HCT116 (cell line): ENCODE data around the gene CFAP46. TPM values are rescaled to one million over a fixed set of nuclear protein-coding genes. Genes with fewer than 3 reads are reported as not detected.

Experiments used
- ATAC-seq: fragments of 200-7000 bp; cut with Tn5 transposase; 2 replicates; pipeline ENCODE4 v1.9.1; 2020; ENCODE audit warnings: mild to moderate bottlenecking, moderate library complexity
- BruUV-seq: library from RNA; stranded (reverse); fragments of 400-500 nt; replicated peaks from 2 replicates; lab custom pipeline; 2021; lab: Mats Ljungman, UMichigan
- CTCF ChIA-PET: fragments of 300-600 bp; sonication (Branson Sonifier 250); formaldehyde crosslinking; loops from one replicate; lab custom pipeline; 2021; ENCODE audit warnings: antibody characterized with exemption; lab: Charles Lee
- POLR2A ChIA-PET: fragments of 300-600, 350-600 bp; sonication (Branson Sonifier 250); formaldehyde crosslinking; loops from one replicate; lab custom pipeline; 2021; ENCODE audit warnings: antibody characterized with exemption; lab: Charles Lee
- RAD21 ChIA-PET, 2 experiments: fragments of 300-600 bp; sonication (Branson Sonifier 250); formaldehyde crosslinking; loops; one replicate each; lab custom pipeline; 2023; ENCODE audit warnings: low total read pairs in 2 of 2; ENCODE audit not compliant: uncharacterized antibody in 2 of 2, unreplicated experiment in 2 of 2, low non-redundant PET in 1 of 2; lab: Charles Lee
- DNase-seq: peaks from one replicate; pipeline ENCODE4 v3.0.0-alpha.2; 2010; ENCODE audit warnings: low read depth, low spot score
- H2AFZ ChIP-seq: fragments of 200-600 bp; shearing (Covaris generic), sonication (generic); 2 replicates; pipeline ENCODE4 v1.6.1; 2017; ENCODE audit warnings: low read depth, mixed run types, mixed read lengths, antibody characterized with exemption, low read length; ENCODE audit not compliant: poor library complexity, severe bottlenecking
- H3K27ac ChIP-seq: 2 replicates; pipeline ENCODE4 v1.5.1; 2012; ENCODE audit warnings: low read depth, low read length
- H3K27me3 ChIP-seq: fragments of 200-600 bp; sonication (generic); 2 replicates; pipeline ENCODE4 v1.6.1; 2016; ENCODE audit warnings: mixed run types, low read length, mixed read lengths; ENCODE audit not compliant: insufficient read depth
- H3K36me3 ChIP-seq, 2 experiments: fragments of 200-500 bp in 1 of 2; fragments of 200-600 bp in 1 of 2; sonication (Bioruptor generic) in 1 of 2; sonication (generic) in 1 of 2; 2 replicates each; pipeline versions ENCODE4 v1.5.1 to v1.6.1; 2014 to 2016; ENCODE audit warnings: low read length in 2 of 2, inconsistent platforms in 1 of 2, mixed read lengths in 1 of 2, mixed run types in 1 of 2; ENCODE audit not compliant: insufficient read depth in 2 of 2, control insufficient read depth in 1 of 2
- H3K4me1 ChIP-seq, 2 experiments: fragments of 200-600 bp in 1 of 2; sonication (generic) in 1 of 2; 2 replicates each; pipeline versions ENCODE4 v1.5.1 to v1.6.1; 2012 to 2017; ENCODE audit warnings: low read length in 2 of 2, inconsistent platforms in 1 of 2, mild to moderate bottlenecking in 1 of 2, mixed read lengths in 1 of 2, mixed run types in 1 of 2, moderate library complexity in 1 of 2; ENCODE audit not compliant: insufficient read depth in 2 of 2, control insufficient read depth in 1 of 2
- H3K4me2 ChIP-seq: fragments of 200-600 bp; sonication (generic); 2 replicates; pipeline ENCODE4 v1.6.1; 2017; ENCODE audit warnings: mixed run types, low read length, mixed read lengths
- H3K4me3 ChIP-seq, 2 experiments: fragments of 200-600 bp in 1 of 2; sonication (generic) in 1 of 2; replicated peaks in 1 of 2; 2 replicates each; pipeline ENCODE4 v1.5.1; 2011 to 2016; ENCODE audit warnings: low read length in 2 of 2, control low read depth in 1 of 2, low read depth in 1 of 2, mild to moderate bottlenecking in 1 of 2, mixed read lengths in 1 of 2, mixed run types in 1 of 2
- H3K79me2 ChIP-seq: fragments of 200-600 bp; sonication (generic); 2 replicates; pipeline ENCODE4 v1.6.1; 2017; ENCODE audit warnings: mild to moderate bottlenecking, mixed run types, low read length, moderate library complexity, mixed read lengths; ENCODE audit not compliant: insufficient read depth
- H3K9ac ChIP-seq: fragments of 200-600 bp; sonication (generic); 2 replicates; pipeline ENCODE4 v1.6.1; 2016; ENCODE audit warnings: low read length, mixed read lengths
- H3K9me2 ChIP-seq: fragments of 200-600 bp; sonication (generic), shearing (Covaris generic); 2 replicates; pipeline ENCODE4 v1.6.1; 2017; ENCODE audit warnings: mixed run types, mild to moderate bottlenecking, moderate library complexity; ENCODE audit not compliant: insufficient read depth
- H3K9me3 ChIP-seq, 2 experiments: fragments of 200-500 bp in 1 of 2; fragments of 200-600 bp in 1 of 2; sonication (Bioruptor generic) in 1 of 2; sonication (generic) in 1 of 2; 2 replicates each; pipeline ENCODE4 v1.6.1; 2014 to 2017; ENCODE audit warnings: low read length in 2 of 2, mixed read lengths in 2 of 2, inconsistent platforms in 1 of 2, low read depth in 1 of 2, mild to moderate bottlenecking in 1 of 2, mixed run types in 1 of 2, moderate library complexity in 1 of 2; ENCODE audit not compliant: control insufficient read depth in 1 of 2, insufficient read depth in 1 of 2
- H4K20me1 ChIP-seq: fragments of 200-600 bp; sonication (generic), shearing (Covaris generic); 2 replicates; pipeline ENCODE4 v1.6.1; 2017; ENCODE audit warnings: mixed run types, mild to moderate bottlenecking, moderate library complexity; ENCODE audit not compliant: insufficient read depth
- CEBPB ChIP-seq: IDR thresholded peaks from 2 replicates; pipeline ENCODE4 v1.6.1; 2012; ENCODE audit warnings: low read depth
- EZH2 ChIP-seq: fragments of 200-600 bp; sonication (generic); IDR thresholded peaks from 2 replicates; pipeline ENCODE4 v1.6.1; 2017; ENCODE audit warnings: antibody characterized with exemption, mixed run types
- FOSL1 ChIP-seq: IDR thresholded peaks from 2 replicates; pipeline ENCODE4 v1.6.1; 2012; ENCODE audit warnings: low read depth
- JUND ChIP-seq: IDR thresholded peaks from 2 replicates; pipeline ENCODE4 v1.6.1; 2012
- POLR2A ChIP-seq: IDR thresholded peaks from 2 replicates; pipeline ENCODE4 v1.7.0; 2011; ENCODE audit warnings: borderline replicate concordance; ENCODE audit not compliant: insufficient read depth, insufficient read length; ENCODE audit errors: extremely low read depth
- RAD21 ChIP-seq: IDR thresholded peaks from 2 replicates; pipeline ENCODE4 v1.6.1; 2012; ENCODE audit warnings: low read depth, mild to moderate bottlenecking
- SIN3A ChIP-seq: IDR thresholded peaks from 2 replicates; pipeline ENCODE4 v1.6.1; 2012; ENCODE audit warnings: low read depth
- SP1 ChIP-seq: IDR thresholded peaks from 2 replicates; pipeline ENCODE4 v1.6.1; 2012; ENCODE audit warnings: low read depth
- SRF ChIP-seq: IDR thresholded peaks from 2 replicates; pipeline ENCODE4 v1.6.1; 2012; ENCODE audit warnings: low read depth
- YY1 ChIP-seq: IDR thresholded peaks from 2 replicates; pipeline ENCODE4 v1.6.1; 2011; ENCODE audit warnings: low read length, low read depth, moderate library complexity, mild to moderate bottlenecking; ENCODE audit not compliant: insufficient replicate concordance; ENCODE audit errors: extremely low read depth
- ZFX ChIP-seq: fragments of 450-650 bp; IDR thresholded peaks from 2 replicates; pipeline ENCODE4 v1.6.1; 2017
- intact Hi-C: fragments of 100-400 bp; cut with micrococcal nuclease; formaldehyde crosslinking; loops from 2 replicates; pipeline ENCODE4 v1.10.0; 2022
- total RNA-seq: library from RNA; stranded (reverse); gene quantifications from one replicate; pipeline ENCODE4 v1.2.1, GENCODE V29; 2021; ENCODE audit not compliant: unreplicated experiment
- TF ChIP-seq, protein P1 (sequence below), 3 experiments: fragments of 200-600 bp in 1 of 3; sonication (generic) in 1 of 3; IDR thresholded peaks in 2 of 3; conservative IDR thresholded peaks in 1 of 3; 2 replicates each; pipeline ENCODE4 v1.5.1; 2012 to 2017; ENCODE audit warnings: low read depth in 2 of 3, low read length in 2 of 3, antibody characterized with exemption in 1 of 3, borderline replicate concordance in 1 of 3, control low read depth in 1 of 3, mild to moderate bottlenecking in 1 of 3, mixed read lengths in 1 of 3, mixed run types in 1 of 3, moderate library complexity in 1 of 3; ENCODE audit not compliant: insufficient read depth in 1 of 3
- TF ChIP-seq, protein P2 (sequence below): IDR thresholded peaks from 2 replicates; pipeline ENCODE4 v1.6.1; 2012; ENCODE audit warnings: low read depth
- TF ChIP-seq, protein P3 (sequence below): IDR thresholded peaks from 2 replicates; pipeline ENCODE4 v1.6.1; 2012
- TF ChIP-seq, protein P4 (sequence below): IDR thresholded peaks from 2 replicates; pipeline ENCODE4 v1.6.1; 2012

Gene CFAP46
- total RNA-seq, 1 experiment from 2014 or later, result 1.4 TPM

DNA sequence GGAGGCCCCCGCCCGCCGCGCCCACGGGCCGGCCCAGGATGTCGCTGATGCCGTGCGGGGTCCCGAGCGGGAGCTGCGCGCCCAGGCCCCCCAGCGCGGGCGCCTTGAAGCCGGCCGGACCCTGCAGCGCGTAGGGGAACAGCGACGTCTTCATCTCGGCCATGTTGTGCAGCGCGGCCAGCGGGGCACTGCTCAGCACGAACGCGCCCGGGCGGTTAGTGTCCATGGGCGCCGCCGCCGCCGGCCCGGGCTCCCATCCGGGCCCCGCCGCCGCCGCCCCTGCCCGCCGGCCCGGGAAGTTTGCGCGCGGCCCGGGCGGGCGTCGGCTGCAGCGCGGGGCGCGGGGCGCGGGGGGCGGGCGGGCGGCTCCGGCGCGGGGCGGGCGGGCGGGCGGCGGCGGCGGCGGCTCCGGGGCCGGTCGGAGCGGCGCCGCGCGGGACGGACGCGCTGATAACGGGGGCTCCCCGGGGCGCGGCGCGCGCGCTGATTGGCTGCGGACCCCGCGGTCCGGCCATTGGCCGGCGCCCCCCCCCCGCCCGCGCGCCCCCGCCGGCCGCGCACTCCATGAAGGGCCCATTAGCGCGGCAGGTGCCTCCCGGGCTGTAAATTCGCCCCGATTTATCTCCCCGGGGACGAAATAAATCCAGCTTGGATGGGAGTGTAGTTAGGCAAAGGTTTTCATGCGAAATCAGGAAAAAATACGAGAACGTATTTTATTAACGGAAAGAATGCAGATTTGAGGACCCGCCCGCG lies 156.5 kb downstream of the CFAP46 start, which contains the start of gene NKX6-2:
TSS of gene NKX6-2 (minus strand) at position 425 of the 753 bp plus-strand sequence. CDS start at position 226, 199 bp downstream.
- no peak for TF ChIP-seq SIN3A
- TF ChIP-seq, protein P1, sequence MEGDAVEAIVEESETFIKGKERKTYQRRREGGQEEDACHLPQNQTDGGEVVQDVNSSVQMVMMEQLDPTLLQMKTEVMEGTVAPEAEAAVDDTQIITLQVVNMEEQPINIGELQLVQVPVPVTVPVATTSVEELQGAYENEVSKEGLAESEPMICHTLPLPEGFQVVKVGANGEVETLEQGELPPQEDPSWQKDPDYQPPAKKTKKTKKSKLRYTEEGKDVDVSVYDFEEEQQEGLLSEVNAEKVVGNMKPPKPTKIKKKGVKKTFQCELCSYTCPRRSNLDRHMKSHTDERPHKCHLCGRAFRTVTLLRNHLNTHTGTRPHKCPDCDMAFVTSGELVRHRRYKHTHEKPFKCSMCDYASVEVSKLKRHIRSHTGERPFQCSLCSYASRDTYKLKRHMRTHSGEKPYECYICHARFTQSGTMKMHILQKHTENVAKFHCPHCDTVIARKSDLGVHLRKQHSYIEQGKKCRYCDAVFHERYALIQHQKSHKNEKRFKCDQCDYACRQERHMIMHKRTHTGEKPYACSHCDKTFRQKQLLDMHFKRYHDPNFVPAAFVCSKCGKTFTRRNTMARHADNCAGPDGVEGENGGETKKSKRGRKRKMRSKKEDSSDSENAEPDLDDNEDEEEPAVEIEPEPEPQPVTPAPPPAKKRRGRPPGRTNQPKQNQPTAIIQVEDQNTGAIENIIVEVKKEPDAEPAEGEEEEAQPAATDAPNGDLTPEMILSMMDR (IDR thresholded peaks at IDR 0.05 in 2 of 3, conservative IDR thresholded peaks at IDR 0.05 in 1 of 3; ENCODE audit: borderline replicate concordance in 1 of 3, insufficient read depth in 1 of 3, low read depth in 2 of 3, low read length in 2 of 3), result no peak
- TF ChIP-seq ZFX, result no peak
- no peak for TF ChIP-seq SRF
- no peak for TF ChIP-seq FOSL1
- no peak for TF ChIP-seq CEBPB
- no peak for TF ChIP-seq POLR2A
- no peak for TF ChIP-seq SP1
- TF ChIP-seq, protein P2, sequence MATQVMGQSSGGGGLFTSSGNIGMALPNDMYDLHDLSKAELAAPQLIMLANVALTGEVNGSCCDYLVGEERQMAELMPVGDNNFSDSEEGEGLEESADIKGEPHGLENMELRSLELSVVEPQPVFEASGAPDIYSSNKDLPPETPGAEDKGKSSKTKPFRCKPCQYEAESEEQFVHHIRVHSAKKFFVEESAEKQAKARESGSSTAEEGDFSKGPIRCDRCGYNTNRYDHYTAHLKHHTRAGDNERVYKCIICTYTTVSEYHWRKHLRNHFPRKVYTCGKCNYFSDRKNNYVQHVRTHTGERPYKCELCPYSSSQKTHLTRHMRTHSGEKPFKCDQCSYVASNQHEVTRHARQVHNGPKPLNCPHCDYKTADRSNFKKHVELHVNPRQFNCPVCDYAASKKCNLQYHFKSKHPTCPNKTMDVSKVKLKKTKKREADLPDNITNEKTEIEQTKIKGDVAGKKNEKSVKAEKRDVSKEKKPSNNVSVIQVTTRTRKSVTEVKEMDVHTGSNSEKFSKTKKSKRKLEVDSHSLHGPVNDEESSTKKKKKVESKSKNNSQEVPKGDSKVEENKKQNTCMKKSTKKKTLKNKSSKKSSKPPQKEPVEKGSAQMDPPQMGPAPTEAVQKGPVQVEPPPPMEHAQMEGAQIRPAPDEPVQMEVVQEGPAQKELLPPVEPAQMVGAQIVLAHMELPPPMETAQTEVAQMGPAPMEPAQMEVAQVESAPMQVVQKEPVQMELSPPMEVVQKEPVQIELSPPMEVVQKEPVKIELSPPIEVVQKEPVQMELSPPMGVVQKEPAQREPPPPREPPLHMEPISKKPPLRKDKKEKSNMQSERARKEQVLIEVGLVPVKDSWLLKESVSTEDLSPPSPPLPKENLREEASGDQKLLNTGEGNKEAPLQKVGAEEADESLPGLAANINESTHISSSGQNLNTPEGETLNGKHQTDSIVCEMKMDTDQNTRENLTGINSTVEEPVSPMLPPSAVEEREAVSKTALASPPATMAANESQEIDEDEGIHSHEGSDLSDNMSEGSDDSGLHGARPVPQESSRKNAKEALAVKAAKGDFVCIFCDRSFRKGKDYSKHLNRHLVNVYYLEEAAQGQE, result no peak
- TF ChIP-seq JUND, result no peak
- no peak for TF ChIP-seq RAD21
- TF ChIP-seq, protein P3, sequence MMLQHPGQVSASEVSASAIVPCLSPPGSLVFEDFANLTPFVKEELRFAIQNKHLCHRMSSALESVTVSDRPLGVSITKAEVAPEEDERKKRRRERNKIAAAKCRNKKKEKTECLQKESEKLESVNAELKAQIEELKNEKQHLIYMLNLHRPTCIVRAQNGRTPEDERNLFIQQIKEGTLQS, result no peak
- TF ChIP-seq, protein P4, sequence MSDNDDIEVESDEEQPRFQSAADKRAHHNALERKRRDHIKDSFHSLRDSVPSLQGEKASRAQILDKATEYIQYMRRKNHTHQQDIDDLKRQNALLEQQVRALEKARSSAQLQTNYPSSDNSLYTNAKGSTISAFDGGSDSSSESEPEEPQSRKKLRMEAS, result no peak
- TF ChIP-seq YY1, result no peak
- TF ChIP-seq EZH2, result no peak
- no peak for ATAC-seq
- Histone ChIP-seq H3K9me3 (no peaks in the 10 kb centered on the region), H3K4me2 (no peak within 1 kb of the TSS), H3K9ac (no peak within 1 kb of the TSS), H3K36me3 (no peaks in the 10 kb centered on the region), H3K27me3 (no peaks in the 10 kb centered on the region), H2AFZ (no peak within 1 kb of the TSS), H3K4me3 (no peak within 1 kb of the TSS), H4K20me1 (no peaks in the 10 kb centered on the region), H3K9me2 (no peaks in the 10 kb centered on the region), H3K27ac (no peak within 1 kb of the TSS), H3K4me1 (no peaks in the 10 kb centered on the region), H3K79me2 (no peaks in the 10 kb centered on the region)
- ChIA-PET RAD21 (no interaction called here), CTCF (no interaction called here), POLR2A (no interaction called here)
- DNase-seq, result no peak
- no TSS peak for BruUV-seq
- intact Hi-C loops, result no loop called here
